SK-N-SH treated with all-trans-retinoic acid at 6 μM for 48 hours (cell line): ENCODE results near the gene SRP54.

Source experiments
- ATAC-seq: fragments of 200-7000 bp; cut with Tn5 transposase; 3 replicates; pipeline ENCODE4 v1.9.1; 2020; ENCODE audit warnings: mild to moderate bottlenecking, moderate library complexity
- ARNTL ChIP-seq: fragments of 450-650 bp; formaldehyde crosslinking; IDR thresholded peaks from 2 replicates; pipeline ENCODE4 v1.5.0; 2020; ENCODE audit warnings: low read depth, mild to moderate bottlenecking, moderate library complexity, borderline replicate concordance
- BACH2 ChIP-seq: fragments of 250-450 bp; sonication (Bioruptor Pico); IDR thresholded peaks from 2 replicates; pipeline ENCODE4 v1.9.0; 2021; ENCODE audit warnings: mild to moderate bottlenecking, borderline replicate concordance
- CREB5 ChIP-seq: fragments of 250-450 bp; sonication (Bioruptor Pico); IDR thresholded peaks from 2 replicates; pipeline ENCODE4 v1.5.1; 2020; ENCODE audit warnings: low read depth, mild to moderate bottlenecking, moderate library complexity
- CSDC2 ChIP-seq: fragments of 250-450 bp; sonication (Bioruptor Pico); IDR thresholded peaks from 2 replicates; pipeline ENCODE4 v1.5.0; 2020; ENCODE audit warnings: mild to moderate bottlenecking, moderate library complexity
- OSR1 ChIP-seq: fragments of 250-450 bp; sonication (Bioruptor Pico); IDR thresholded peaks from 2 replicates; pipeline ENCODE4 v1.8.0; 2022; ENCODE audit warnings: moderate library complexity, mild to moderate bottlenecking, inconsistent platforms
- RARB ChIP-seq: fragments of 250-450 bp; sonication (Bioruptor Pico); IDR thresholded peaks from 2 replicates; pipeline ENCODE4 v1.8.0; 2021; ENCODE audit warnings: mild to moderate bottlenecking, moderate library complexity
- SNAI2 ChIP-seq: fragments of 250-450 bp; sonication (Bioruptor Pico); IDR thresholded peaks from 2 replicates; pipeline ENCODE4 v1.5.0; 2020; ENCODE audit warnings: mild to moderate bottlenecking, moderate library complexity
- TCF4 ChIP-seq: fragments of 250-450 bp; sonication (Bioruptor Pico); IDR thresholded peaks from 2 replicates; pipeline ENCODE4 v1.8.0; 2021; ENCODE audit warnings: mild to moderate bottlenecking, moderate library complexity, borderline replicate concordance
- TOX ChIP-seq: fragments of 250-450 bp; sonication (Bioruptor Pico); IDR thresholded peaks from 2 replicates; pipeline ENCODE4 v1.8.0; 2021; ENCODE audit warnings: mild to moderate bottlenecking, moderate library complexity, borderline replicate concordance
- TSHZ2 ChIP-seq: fragments of 250-450 bp; sonication (Bioruptor Pico); IDR thresholded peaks from 2 replicates; pipeline ENCODE4 v1.5.0; 2020; ENCODE audit warnings: mild to moderate bottlenecking, moderate library complexity
- ZFP3 ChIP-seq: fragments of 250-450 bp; sonication (Bioruptor Pico); IDR thresholded peaks from 2 replicates; pipeline ENCODE4 v1.5.0; 2020; ENCODE audit warnings: mild to moderate bottlenecking, moderate library complexity
- ZFP30 ChIP-seq: fragments of 450-650 bp; formaldehyde crosslinking; IDR thresholded peaks from 2 replicates; pipeline ENCODE4 v1.5.0; 2022; ENCODE audit warnings: mild to moderate bottlenecking, moderate library complexity
- ZNF565 ChIP-seq: fragments of 450-650 bp; formaldehyde crosslinking; conservative IDR thresholded peaks from 2 replicates; pipeline ENCODE4 v1.5.0; 2020; ENCODE audit warnings: low read depth, mild to moderate bottlenecking, moderate library complexity
- TF ChIP-seq, protein P1 (sequence below): fragments of 250-450 bp; sonication (Bioruptor Pico); IDR thresholded peaks from 2 replicates; pipeline ENCODE4 v1.8.0; 2020; ENCODE audit warnings: mild to moderate bottlenecking, moderate library complexity, borderline replicate concordance
- TF ChIP-seq, protein P2 (sequence below): fragments of 250-450 bp; sonication (Bioruptor Pico); IDR thresholded peaks from 2 replicates; pipeline ENCODE4 v1.8.0; 2021; ENCODE audit warnings: low read depth, mild to moderate bottlenecking, moderate library complexity, borderline replicate concordance

The SRP54 gene

GRCh38 chr14:35042632-35043031 is 59.8 kb downstream of the SRP54 start (continued):
- TF ChIP-seq, protein P1, sequence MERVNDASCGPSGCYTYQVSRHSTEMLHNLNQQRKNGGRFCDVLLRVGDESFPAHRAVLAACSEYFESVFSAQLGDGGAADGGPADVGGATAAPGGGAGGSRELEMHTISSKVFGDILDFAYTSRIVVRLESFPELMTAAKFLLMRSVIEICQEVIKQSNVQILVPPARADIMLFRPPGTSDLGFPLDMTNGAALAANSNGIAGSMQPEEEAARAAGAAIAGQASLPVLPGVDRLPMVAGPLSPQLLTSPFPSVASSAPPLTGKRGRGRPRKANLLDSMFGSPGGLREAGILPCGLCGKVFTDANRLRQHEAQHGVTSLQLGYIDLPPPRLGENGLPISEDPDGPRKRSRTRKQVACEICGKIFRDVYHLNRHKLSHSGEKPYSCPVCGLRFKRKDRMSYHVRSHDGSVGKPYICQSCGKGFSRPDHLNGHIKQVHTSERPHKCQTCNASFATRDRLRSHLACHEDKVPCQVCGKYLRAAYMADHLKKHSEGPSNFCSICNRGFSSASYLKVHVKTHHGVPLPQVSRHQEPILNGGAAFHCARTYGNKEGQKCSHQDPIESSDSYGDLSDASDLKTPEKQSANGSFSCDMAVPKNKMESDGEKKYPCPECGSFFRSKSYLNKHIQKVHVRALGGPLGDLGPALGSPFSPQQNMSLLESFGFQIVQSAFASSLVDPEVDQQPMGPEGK, result no peak
- TF ChIP-seq, protein P2, sequence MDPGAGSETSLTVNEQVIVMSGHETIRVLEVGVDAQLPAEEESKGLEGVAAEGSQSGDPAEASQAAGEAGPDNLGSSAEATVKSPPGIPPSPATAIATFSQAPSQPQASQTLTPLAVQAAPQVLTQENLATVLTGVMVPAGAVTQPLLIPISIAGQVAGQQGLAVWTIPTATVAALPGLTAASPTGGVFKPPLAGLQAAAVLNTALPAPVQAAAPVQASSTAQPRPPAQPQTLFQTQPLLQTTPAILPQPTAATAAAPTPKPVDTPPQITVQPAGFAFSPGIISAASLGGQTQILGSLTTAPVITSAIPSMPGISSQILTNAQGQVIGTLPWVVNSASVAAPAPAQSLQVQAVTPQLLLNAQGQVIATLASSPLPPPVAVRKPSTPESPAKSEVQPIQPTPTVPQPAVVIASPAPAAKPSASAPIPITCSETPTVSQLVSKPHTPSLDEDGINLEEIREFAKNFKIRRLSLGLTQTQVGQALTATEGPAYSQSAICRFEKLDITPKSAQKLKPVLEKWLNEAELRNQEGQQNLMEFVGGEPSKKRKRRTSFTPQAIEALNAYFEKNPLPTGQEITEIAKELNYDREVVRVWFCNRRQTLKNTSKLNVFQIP (CRISPR knock-in tag), result no peak
- TF ChIP-seq CREB5 (CRISPR knock-in tag), result no peak

GRCh38 chr14:35043046-35043445 is 60.3 kb downstream of the SRP54 start:
- no peak for ATAC-seq
- TF ChIP-seq, protein P1, result no peak
- TF ChIP-seq ZFP30 (CRISPR knock-in tag) (no peak), OSR1 (CRISPR knock-in tag) (no peak), ZNF565 (no peak), CREB5 (CRISPR knock-in tag) (no peak), TOX (no peak), SNAI2 (CRISPR knock-in tag) (no peak), TSHZ2 (CRISPR knock-in tag) (no peak), TCF4 (CRISPR knock-in tag) (no peak), BACH2 (CRISPR knock-in tag) (no peak), ZFP3 (CRISPR knock-in tag) (no peak), CSDC2 (CRISPR knock-in tag) (no peak), ARNTL (no peak), RARB (CRISPR knock-in tag) (no peak)
- TF ChIP-seq, protein P2 (CRISPR knock-in tag), result no peak
